AG08395 (cell line): ENCODE data around the gene OMG.
A peak's percentile ranks its signal among the peaks of the same experiment; 100 is the strongest.
"Not testable (repeated sequence)": the region's sequence is repeated elsewhere in the genome, so short reads cannot be mapped to it uniquely, and the experiment has no call there.

Experiments used
- DNase-seq: peaks from one replicate; pipeline ENCODE4 v3.0.0; 2012; ENCODE audit warnings: mixed read lengths, low spot score

The OMG gene

DNA sequence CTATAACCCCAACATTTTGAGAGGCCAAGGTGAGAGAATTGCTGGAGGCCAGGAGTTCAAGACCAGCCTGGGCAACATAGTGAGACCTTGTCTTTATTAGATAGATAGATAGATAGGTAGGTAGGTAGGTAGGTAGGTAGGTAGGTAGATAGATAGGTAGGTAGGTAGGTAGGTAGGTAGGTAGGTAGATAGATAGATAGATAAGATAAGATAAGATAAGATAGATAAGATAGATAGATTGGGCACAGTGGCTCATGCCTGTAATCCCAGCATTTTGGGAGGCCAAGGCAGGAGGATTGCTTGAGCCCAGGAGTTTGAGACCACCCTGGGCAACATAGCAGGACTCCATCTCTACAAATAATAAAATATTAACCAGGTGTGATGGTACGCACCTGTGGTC, 34.1 kb downstream of the OMG start:
- DNase-seq = not testable (repeated sequence)

DNA sequence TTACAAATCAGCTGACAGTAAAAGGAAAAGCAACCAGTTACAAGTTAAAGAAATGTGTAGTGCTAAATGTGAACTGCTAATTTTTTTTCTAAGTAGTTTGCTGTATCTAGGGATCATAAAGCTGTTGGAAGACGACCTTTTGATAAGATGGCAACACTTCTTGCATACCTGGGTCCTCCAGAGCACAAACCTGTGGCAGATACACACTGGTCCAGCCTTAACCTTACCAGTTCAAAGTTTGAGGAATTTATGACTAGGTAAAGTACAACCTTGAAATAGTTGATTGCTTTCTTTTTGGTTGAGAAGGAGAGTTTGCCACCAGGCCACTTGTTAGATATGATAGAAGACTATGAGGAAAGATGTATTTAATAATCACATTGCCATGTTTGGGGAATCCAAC, 35.4 kb downstream of the OMG start:
- DNase-seq = no peak

DNA sequence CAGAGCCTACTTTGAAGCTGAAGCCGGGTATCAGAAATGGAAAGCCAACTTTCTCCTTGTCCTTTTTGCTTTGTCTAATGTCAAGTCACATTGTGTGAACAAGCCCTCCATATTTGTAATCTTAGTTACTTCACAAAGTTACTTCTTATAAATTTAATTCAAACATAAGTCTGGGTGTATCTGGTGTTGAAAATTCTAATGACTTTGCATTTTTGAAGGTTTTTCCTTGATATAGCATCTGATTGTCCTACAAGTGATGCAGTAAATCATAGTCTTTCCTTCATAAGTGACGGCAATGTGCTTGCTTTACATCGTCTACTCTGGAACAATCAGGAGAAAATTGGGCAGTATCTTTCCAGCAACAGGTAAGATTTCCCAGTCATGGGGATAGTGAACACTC, 36.9 kb downstream of the OMG start:
- no peak for DNase-seq

DNA sequence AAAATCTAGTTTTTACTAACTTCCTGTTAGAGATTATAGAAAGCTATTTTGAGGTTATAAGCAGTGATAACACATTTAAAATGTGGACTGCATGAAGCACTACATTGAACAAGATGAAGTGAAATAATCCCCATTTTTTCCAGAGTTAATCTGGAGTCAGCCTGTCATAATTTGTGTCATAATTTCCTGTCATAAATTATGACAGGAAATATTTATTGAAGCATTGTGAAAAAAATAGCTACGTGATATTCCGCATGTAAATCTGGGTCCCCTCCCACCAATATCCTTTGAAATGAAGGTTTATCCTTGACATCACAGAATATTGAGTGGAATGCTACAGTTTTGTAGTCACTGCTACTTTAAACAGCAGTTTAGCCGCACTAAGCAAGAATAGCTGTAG, 40.1 kb downstream of the OMG start:
- no peak for DNase-seq

DNA sequence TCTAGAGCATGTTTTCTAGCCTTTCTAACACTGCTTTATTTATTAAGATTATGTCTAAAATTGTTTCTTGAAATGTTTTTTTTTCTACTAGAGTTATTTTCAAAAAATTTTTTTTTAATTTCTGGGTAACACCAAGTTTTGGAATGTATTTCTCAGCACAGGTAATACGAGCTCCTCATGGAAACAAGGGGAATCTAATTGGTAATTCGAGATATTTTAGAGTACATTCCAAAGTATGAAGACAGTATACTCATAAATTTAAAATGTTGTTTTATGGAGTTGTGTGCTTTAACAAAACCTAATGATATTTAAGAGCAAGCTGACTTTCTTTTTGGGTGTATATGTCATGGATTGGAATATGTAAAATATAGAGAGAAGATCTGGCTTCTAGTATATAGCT, 42.4 kb downstream of the OMG start:
- DNase-seq = no peak

- no peak for DNase-seq
Measured at GRCh38 chr17:31252741-31253140, 44.3 kb downstream of the OMG start.

DNA sequence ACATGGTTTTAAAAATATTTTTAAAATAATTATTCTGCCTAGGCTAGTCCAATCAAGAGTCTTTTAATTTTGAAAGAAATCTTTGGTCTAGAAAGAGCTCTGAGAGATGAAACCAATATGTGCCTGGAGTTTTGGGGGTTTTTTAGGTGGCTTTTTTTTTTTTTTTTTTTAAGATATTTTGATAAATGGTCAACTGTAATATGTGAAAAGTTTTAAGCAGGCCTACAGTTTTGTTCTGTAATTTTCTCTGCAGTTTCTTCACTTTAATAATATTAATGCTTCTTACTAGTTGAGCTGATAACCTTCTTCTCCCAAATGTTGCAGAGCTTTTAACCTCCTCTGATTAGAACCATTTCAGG, 45.1 kb downstream of the OMG start:
- no peak for DNase-seq

DNA sequence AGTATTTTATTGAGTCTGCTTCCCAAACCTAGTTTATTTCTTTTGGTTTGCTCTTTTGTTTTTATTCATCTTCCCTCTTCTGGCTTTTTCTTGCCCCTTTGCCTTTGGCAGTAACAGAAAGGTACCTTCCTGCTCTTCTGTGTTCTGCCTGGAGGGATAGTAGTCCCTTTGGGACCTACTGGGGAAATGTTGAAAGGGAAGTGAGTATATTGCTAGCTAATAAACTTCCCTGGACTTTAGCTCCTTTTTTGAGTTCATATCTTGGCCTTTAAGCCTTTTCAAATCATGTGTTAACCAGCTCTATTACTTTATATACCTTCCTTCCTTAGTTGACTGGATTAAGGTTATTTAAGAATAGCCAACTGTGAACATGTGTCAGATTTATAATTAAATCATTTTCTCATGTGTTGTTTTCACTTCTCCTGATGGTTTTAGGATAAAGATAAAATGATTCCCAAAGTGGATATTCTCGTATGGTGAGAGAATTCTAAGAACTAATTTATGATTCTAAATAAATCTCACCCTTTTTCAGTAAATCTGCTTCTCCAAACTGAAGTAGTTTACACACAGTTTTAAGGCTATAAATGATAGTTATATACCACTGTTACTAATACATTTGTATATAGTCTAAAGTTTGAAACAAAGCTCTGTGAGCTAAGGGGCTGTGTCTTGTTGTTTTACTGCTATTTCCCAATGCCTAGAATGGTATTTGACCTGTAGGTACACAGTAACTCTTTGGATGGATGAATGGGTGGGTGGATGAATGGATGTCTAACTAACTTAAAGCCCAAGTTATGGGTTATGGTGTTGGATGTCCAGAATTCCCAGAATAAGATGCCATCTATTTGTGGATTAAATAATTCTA, 45.7 kb downstream of the OMG start:
- no peak for DNase-seq

DNA sequence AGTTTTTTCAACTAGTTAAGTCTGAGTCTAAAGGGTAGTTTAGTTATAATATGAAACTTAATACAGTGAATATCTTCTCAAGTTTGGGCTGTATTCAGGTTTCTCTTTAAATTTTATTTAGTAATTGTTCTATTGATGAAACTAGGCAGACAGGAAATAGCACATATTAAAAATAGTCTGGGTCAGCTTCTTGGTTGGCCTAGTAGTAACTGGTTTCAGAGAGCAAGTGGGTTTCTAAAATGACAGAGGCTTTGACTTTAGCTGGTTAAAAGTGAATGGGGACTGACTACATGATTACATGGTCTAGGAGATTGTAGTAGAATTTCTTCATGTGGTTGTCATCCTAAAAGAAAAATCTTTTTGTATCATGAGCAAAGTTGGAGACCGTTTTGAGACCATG, 46.8 kb downstream of the OMG start:
- no peak for DNase-seq

DNA sequence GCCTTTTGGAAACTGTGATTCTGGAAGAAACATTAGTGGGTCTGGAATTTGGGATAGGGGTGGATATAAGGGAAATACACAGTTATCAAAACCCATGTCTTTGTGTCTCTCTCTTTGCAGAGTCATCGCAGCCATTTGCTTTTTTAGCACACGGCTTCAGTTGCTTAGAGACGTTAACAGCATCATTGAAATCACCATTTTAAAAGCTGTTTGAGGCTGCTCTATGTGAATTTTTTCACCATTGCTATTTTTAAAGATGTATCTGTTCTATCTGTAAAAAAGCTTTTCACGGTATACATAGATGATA, 47.3 kb downstream of the OMG start:
- no peak for DNase-seq

GRCh38 chr17:31248986-31249834, 47.8 kb downstream of the OMG start:
- DNase-seq = peak; percentile 69
